SK-N-SH (cell line): ENCODE data around the gene NRIP3. TPM values are rescaled to one million over a fixed set of nuclear protein-coding genes. Genes with fewer than 3 reads are reported as not detected.

ENCODE experiments used
- CTCF ChIA-PET: fragments of 300-600, 350-600 bp; formaldehyde crosslinking; extraction: SDS; loops from one replicate; lab custom pipeline; 2021; lab: Yijun Ruan, JAX
- POLR2A ChIA-PET: fragments of 350-600 bp; sonication (Branson Sonifier 250); formaldehyde crosslinking; extraction: SDS; loops from one replicate; lab custom pipeline; 2020; ENCODE audit warnings: antibody characterized with exemption, inconsistent platforms; lab: Yijun Ruan, JAX
- DNase-seq: peaks from one replicate; pipeline ENCODE4 v3.0.0; 2012
- H2AFZ ChIP-seq: fragments of 200-600 bp; sonication (generic); 2 replicates; pipeline ENCODE4 v1.8.1; 2016; ENCODE audit warnings: antibody characterized with exemption, mild to moderate bottlenecking, low read depth
- H3F3A ChIP-seq: fragments of 200-600 bp; sonication (generic); replicated peaks from 2 replicates; pipeline ENCODE3; 2016; ENCODE audit warnings: antibody characterized with exemption, mild to moderate bottlenecking; ENCODE audit not compliant: insufficient read depth
- H3K27ac ChIP-seq, 2 experiments: fragments of 200-500 bp in 1 of 2; fragments of 200-600 bp in 1 of 2; sonication (Bioruptor generic) in 1 of 2; sonication (generic), shearing (Covaris generic) in 1 of 2; 2 replicates each; pipeline versions ENCODE4 v1.5.1 to v1.6.1; 2014 to 2016; ENCODE audit warnings: low read depth in 2 of 2, inconsistent platforms in 1 of 2, low read length in 1 of 2, mild to moderate bottlenecking in 1 of 2, mixed read lengths in 1 of 2
- H3K27me3 ChIP-seq: fragments of 200-600 bp; sonication (generic), shearing (Covaris generic); 2 replicates; pipeline ENCODE4 v1.6.1; 2016; ENCODE audit warnings: mixed run types; ENCODE audit not compliant: insufficient read depth
- H3K36me3 ChIP-seq, 2 experiments: fragments of 200-500 bp in 1 of 2; fragments of 200-600 bp in 1 of 2; sonication (Bioruptor generic) in 1 of 2; sonication (generic) in 1 of 2; replicated peaks in 1 of 2; 2 replicates each; pipeline versions ENCODE3 to v1.5.1; 2014 to 2016; ENCODE audit warnings: low read length in 1 of 2, mild to moderate bottlenecking in 1 of 2; ENCODE audit not compliant: insufficient read depth in 2 of 2, control insufficient read depth in 1 of 2
- H3K4me1 ChIP-seq, 2 experiments: fragments of 200-500 bp in 1 of 2; fragments of 200-600 bp in 1 of 2; sonication (Bioruptor generic) in 1 of 2; sonication (generic), shearing (Covaris generic) in 1 of 2; 2 replicates each; pipeline versions ENCODE4 v1.5.1 to v1.6.1; 2014 to 2016; ENCODE audit warnings: low read depth in 1 of 2, low read length in 1 of 2, mixed run types in 1 of 2; ENCODE audit not compliant: insufficient read depth in 2 of 2, control insufficient read depth in 1 of 2
- H3K4me2 ChIP-seq: fragments of 200-600 bp; sonication (generic), shearing (Covaris generic); 2 replicates; pipeline ENCODE4 v1.6.1; 2017; ENCODE audit warnings: mixed run types
- H3K4me3 ChIP-seq, 2 experiments: fragments of 200-500 bp in 1 of 2; fragments of 200-600 bp in 1 of 2; sonication (Bioruptor generic) in 1 of 2; sonication (generic), shearing (Covaris generic) in 1 of 2; 2 replicates each; pipeline versions ENCODE4 v1.5.1 to v1.8.1; 2014 to 2016; ENCODE audit warnings: low read depth in 2 of 2, inconsistent platforms in 1 of 2, low read length in 1 of 2, mild to moderate bottlenecking in 1 of 2, mixed read lengths in 1 of 2, moderate library complexity in 1 of 2
- H3K79me2 ChIP-seq: fragments of 200-600 bp; sonication (generic); 2 replicates; pipeline ENCODE4 v1.8.1; 2017; ENCODE audit warnings: mild to moderate bottlenecking; ENCODE audit not compliant: insufficient read depth
- H3K9ac ChIP-seq: fragments of 200-600 bp; sonication (generic); 2 replicates; pipeline ENCODE4 v1.6.1; 2017; ENCODE audit warnings: mixed run types
- H3K9me2 ChIP-seq: fragments of 200-600 bp; sonication (generic); 2 replicates; pipeline ENCODE4 v1.6.1; 2017; ENCODE audit warnings: mixed run types
- H3K9me3 ChIP-seq: fragments of 200-600 bp; sonication (generic); 2 replicates; pipeline ENCODE4 v1.6.1; 2017; ENCODE audit warnings: mixed run types, mild to moderate bottlenecking, moderate library complexity
- H4K20me1 ChIP-seq: fragments of 200-600 bp; sonication (generic); 2 replicates; pipeline ENCODE4 v1.6.1; 2017; ENCODE audit warnings: mild to moderate bottlenecking, mixed run types; ENCODE audit not compliant: insufficient read depth
- CHD2 ChIP-seq: fragments of 150-350 bp; IDR thresholded peaks from 2 replicates; pipeline ENCODE4 v1.6.1; 2018; ENCODE audit warnings: low read length; ENCODE audit not compliant: partially characterized antibody
- ELF1 ChIP-seq: IDR thresholded peaks from 2 replicates; pipeline ENCODE4 v1.4.0; 2012
- EP300 ChIP-seq, 2 experiments: IDR thresholded peaks; 2 replicates each; pipeline versions ENCODE4 v1.4.0 to v1.6.1; 2012; ENCODE audit warnings: borderline replicate concordance in 1 of 2, low read depth in 1 of 2, low read length in 1 of 2
- FOXJ3 ChIP-seq: sonication (generic); formaldehyde crosslinking; IDR thresholded peaks from 2 replicates; pipeline ENCODE4 v1.5.1; 2020; ENCODE audit warnings: mild to moderate bottlenecking, missing genetic modification reagents
- FOXM1 ChIP-seq: IDR thresholded peaks from 2 replicates; pipeline ENCODE4 v1.4.0; 2012; ENCODE audit warnings: low read depth, mild to moderate bottlenecking
- GABPA ChIP-seq: IDR thresholded peaks from 2 replicates; pipeline ENCODE4 v1.4.0; 2012; ENCODE audit warnings: low read depth, mild to moderate bottlenecking
- GATA2 ChIP-seq: sonication (generic); formaldehyde crosslinking; IDR thresholded peaks from 2 replicates; pipeline ENCODE4 v1.5.0; 2020; ENCODE audit warnings: mild to moderate bottlenecking, missing genetic modification reagents
- JUND ChIP-seq: IDR thresholded peaks from 2 replicates; pipeline ENCODE4 v1.4.0; 2012
- MEF2A ChIP-seq: IDR thresholded peaks from 2 replicates; pipeline ENCODE4 v1.4.0; 2012; ENCODE audit warnings: low read depth, borderline replicate concordance
- MXI1 ChIP-seq: IDR thresholded peaks from 2 replicates; pipeline ENCODE4 v1.6.1; 2012; ENCODE audit warnings: mild to moderate bottlenecking, low read depth, low read length, improper control_type of control experiment
- NFIC ChIP-seq: IDR thresholded peaks from 2 replicates; pipeline ENCODE4 v1.4.0; 2012; ENCODE audit warnings: borderline replicate concordance
- POLR2AphosphoS5 ChIP-seq: IDR thresholded peaks from 2 replicates; pipeline ENCODE4 v1.6.1; 2012; ENCODE audit warnings: low read depth, low read length
- RAD21 ChIP-seq: IDR thresholded peaks from 2 replicates; pipeline ENCODE4 v1.6.1; 2012; ENCODE audit warnings: mild to moderate bottlenecking, low read length
- RCOR1 ChIP-seq: fragments of 150-350 bp; IDR thresholded peaks from 2 replicates; pipeline ENCODE4 v1.6.1; 2017; ENCODE audit warnings: antibody characterized with exemption, low read length
- RFX5 ChIP-seq: IDR thresholded peaks from 2 replicates; pipeline ENCODE4 v1.6.1; 2012; ENCODE audit warnings: mild to moderate bottlenecking, improper control_type of control experiment, low read length
- RXRA ChIP-seq: IDR thresholded peaks from 2 replicates; pipeline ENCODE4 v1.4.0; 2012; ENCODE audit warnings: low read depth, mild to moderate bottlenecking, borderline replicate concordance
- SIN3A ChIP-seq: IDR thresholded peaks from 2 replicates; pipeline ENCODE4 v1.6.1; 2012; ENCODE audit warnings: low read depth, mild to moderate bottlenecking, low read length, moderate library complexity, borderline replicate concordance
- TAF1 ChIP-seq: IDR thresholded peaks from 2 replicates; pipeline ENCODE4 v1.6.1; 2012; ENCODE audit warnings: low read depth, mild to moderate bottlenecking, low read length, moderate library complexity, borderline replicate concordance
- TCF12 ChIP-seq: IDR thresholded peaks from 2 replicates; pipeline ENCODE4 v1.4.0; 2012
- TEAD4 ChIP-seq: IDR thresholded peaks from 2 replicates; pipeline ENCODE4 v1.4.0; 2012; ENCODE audit warnings: mild to moderate bottlenecking, borderline replicate concordance; ENCODE audit not compliant: insufficient read depth
- YY1 ChIP-seq: IDR thresholded peaks from 2 replicates; pipeline ENCODE4 v1.4.0; 2012; ENCODE audit warnings: low read depth, mild to moderate bottlenecking
- WGBS: methylation state at CpG from one replicate; pipeline ENCODE4 v1.1.6; 2017; ENCODE audit warnings: low lambda C conversion rate; 5-methylcytosine and 5-hydroxymethylcytosine counted together
- polyA plus RNA-seq, 3 experiments: library from polyadenylated mRNA; depleted of rRNA; stranded (reverse); fragments of >200 nt; gene quantifications; 2 replicates each; pipeline ENCODE4 v1.2.3, GENCODE V29; 2012
- TF ChIP-seq, protein P1 (sequence below): IDR thresholded peaks from 2 replicates; pipeline ENCODE4 v1.4.0; 2012; ENCODE audit warnings: low read depth
- TF ChIP-seq, protein P2 (sequence below): fragments of 150-350 bp; IDR thresholded peaks from 2 replicates; pipeline ENCODE4 v1.6.1; 2017; ENCODE audit warnings: antibody characterized with exemption, low read length, low read depth, borderline replicate concordance

NRIP3 gene
- polyA plus RNA-seq, 1 of the 3 experiments (the other 2 are of a cell fraction): 2.1 TPM

DNA sequence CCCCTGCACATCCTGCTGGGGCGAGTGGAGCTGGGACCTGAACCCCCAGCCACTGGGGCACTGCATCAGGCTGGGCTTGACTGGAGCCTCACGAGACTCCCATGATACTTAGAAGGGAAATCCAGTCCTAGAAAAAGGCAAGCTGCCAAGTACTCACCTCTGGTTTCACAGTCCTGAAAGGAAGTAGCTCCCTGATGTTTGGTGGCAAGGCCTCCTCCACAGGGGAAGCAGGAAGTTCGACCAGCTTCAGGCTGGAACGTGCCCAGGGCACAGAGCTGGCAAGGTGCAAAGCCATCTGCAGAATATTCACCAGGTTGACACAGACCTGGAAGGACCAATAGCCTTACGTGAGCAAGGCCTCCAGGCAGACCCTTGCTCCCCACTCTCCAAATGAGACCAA is 26.8 kb upstream of the NRIP3 start:
- Histone ChIP-seq H3F3A (no peaks in the 10 kb centered on the region), H3K9me2 (no peaks in the 10 kb centered on the region), H3K36me3 (no peaks in the 10 kb centered on the region), H3K9me3 (no peaks in the 10 kb centered on the region), H3K4me1 (no peaks in the 10 kb centered on the region), H3K79me2 (no peaks in the 10 kb centered on the region), H3K27me3 (no peaks in the 10 kb centered on the region), H3K27ac (no peak overlapping the region), H2AFZ (no peak overlapping the region), H3K4me3 (no peak overlapping the region), H4K20me1 (no peaks in the 10 kb centered on the region), H3K4me2 (no peak overlapping the region), H3K9ac (no peak overlapping the region)
- DNase-seq: no peak
- ChIA-PET CTCF (interaction anchor here (1.1 to 1.7 kb wide), 2 partner anchors 15 to 107 kb away, joined by 4 to 7 read pairs; no protein-coding TSS in a partner anchor), POLR2A (no interaction called here)
- no peak for TF ChIP-seq FOXM1
- TF ChIP-seq, protein P1, sequence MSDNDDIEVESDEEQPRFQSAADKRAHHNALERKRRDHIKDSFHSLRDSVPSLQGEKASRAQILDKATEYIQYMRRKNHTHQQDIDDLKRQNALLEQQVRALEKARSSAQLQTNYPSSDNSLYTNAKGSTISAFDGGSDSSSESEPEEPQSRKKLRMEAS: no peak
- TF ChIP-seq RCOR1: no peak
- TF ChIP-seq MXI1: no peak
- TF ChIP-seq YY1: no peak
- no peak for TF ChIP-seq TAF1
- TF ChIP-seq CHD2: no peak
- TF ChIP-seq RXRA: no peak
- no peak for TF ChIP-seq GATA2 (CRISPR knock-in tag)
- TF ChIP-seq FOXJ3: no peak
- TF ChIP-seq TCF12: no peak
- no peak for TF ChIP-seq ELF1
- no peak for TF ChIP-seq JUND
- no peak for TF ChIP-seq SIN3A
- TF ChIP-seq MEF2A: no peak
- TF ChIP-seq RFX5: no peak
- no peak for TF ChIP-seq RAD21
- TF ChIP-seq, protein P2, sequence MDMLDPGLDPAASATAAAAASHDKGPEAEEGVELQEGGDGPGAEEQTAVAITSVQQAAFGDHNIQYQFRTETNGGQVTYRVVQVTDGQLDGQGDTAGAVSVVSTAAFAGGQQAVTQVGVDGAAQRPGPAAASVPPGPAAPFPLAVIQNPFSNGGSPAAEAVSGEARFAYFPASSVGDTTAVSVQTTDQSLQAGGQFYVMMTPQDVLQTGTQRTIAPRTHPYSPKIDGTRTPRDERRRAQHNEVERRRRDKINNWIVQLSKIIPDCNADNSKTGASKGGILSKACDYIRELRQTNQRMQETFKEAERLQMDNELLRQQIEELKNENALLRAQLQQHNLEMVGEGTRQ: no peak
- no peak for TF ChIP-seq NFIC
- WGBS: 52% methylated on average over 2 of the region's 5 CpGs

DNA sequence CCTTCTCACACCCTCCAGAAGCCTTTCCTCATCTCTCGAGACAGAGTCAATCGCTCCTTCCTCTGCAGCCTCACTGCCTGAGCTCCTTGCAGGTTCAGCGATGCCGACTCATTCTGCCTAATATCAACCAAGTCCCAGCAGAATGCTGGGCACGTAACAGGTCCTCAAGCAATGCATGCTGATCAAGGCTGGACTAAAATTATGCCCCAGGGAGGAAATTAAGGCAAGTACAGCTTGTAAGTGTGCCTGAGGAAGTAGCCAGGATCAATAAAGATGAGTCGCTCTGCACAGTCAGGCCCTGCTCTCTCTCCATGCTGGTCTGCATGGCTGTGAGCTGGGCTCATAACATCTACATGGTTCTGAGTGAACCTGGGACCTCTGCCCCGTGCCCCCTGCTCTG is 25.6 kb upstream of the NRIP3 start:
- TF ChIP-seq EP300 (IDR thresholded peaks at IDR 0.05; ENCODE audit: borderline replicate concordance in 1 of 2, low read depth in 1 of 2, low read length in 1 of 2) (no peak), CHD2 (no peak), RXRA (no peak), JUND (no peak), POLR2AphosphoS5 (no peak), TEAD4 (no peak), FOXM1 (no peak), GABPA (no peak), TAF1 (no peak)
- TF ChIP-seq, all 33 proteins: peak for 0
- H2AFZ ChIP-seq: no peak overlapping the region
- WGBS: 76% methylated on average over 7 of the region's 7 CpGs

More for the DNA sequence above, 25.6 kb upstream of the NRIP3 start:
- no peaks in the 10 kb centered on the region for H3K36me3 ChIP-seq
- H3K79me2 ChIP-seq: no peaks in the 10 kb centered on the region
- DNase-seq: no peak
- no peaks in the 10 kb centered on the region for H3K27me3 ChIP-seq
- H3K9me3 ChIP-seq: no peaks in the 10 kb centered on the region
- no peaks in the 10 kb centered on the region for H3K9me2 ChIP-seq
- H3K4me3 ChIP-seq: no peak overlapping the region
- no peaks in the 10 kb centered on the region for H3F3A ChIP-seq
- CTCF ChIA-PET: interaction anchor here (1.5 to 3.2 kb wide), 3 partner anchors 14 to 108 kb away, joined by 4 to 25 read pairs (median 6); no protein-coding TSS in a partner anchor
- no peaks in the 10 kb centered on the region for H4K20me1 ChIP-seq
- H3K27ac ChIP-seq: no peak overlapping the region
- POLR2A ChIA-PET: no interaction called here
- H3K4me2 ChIP-seq: no peak overlapping the region
- H3K9ac ChIP-seq: no peak overlapping the region
- no peaks in the 10 kb centered on the region for H3K4me1 ChIP-seq
